Liver (tissue), 9 donors: Measurements from ENCODE around the gene LRP1-AS. TPM values are rescaled to one million over a fixed set of nuclear protein-coding genes. Genes with fewer than 3 reads are reported as not detected.

Source experiments
- DNase-seq: peaks from one replicate; pipeline ENCODE4 v3.0.0-alpha.2; 2017; ENCODE audit warnings: low spot score
- H3K27ac ChIP-seq, 2 donors: one replicate each; pipeline ENCODE4 v1.7.0; 2013; ENCODE audit warnings: inconsistent platforms in 2 of 2, low read length in 2 of 2, control low read depth in 1 of 2, low read depth in 1 of 2, mild to moderate bottlenecking in 1 of 2
- H3K27me3 ChIP-seq, 4 donors: one replicate each; pipeline versions ENCODE4 v1.6.1 to v1.7.0; 2013; ENCODE audit warnings: low read length in 3 of 4, inconsistent platforms in 1 of 4, mild to moderate bottlenecking in 1 of 4, moderate library complexity in 1 of 4; ENCODE audit not compliant: control insufficient read depth in 4 of 4, insufficient read depth in 4 of 4
- H3K36me3 ChIP-seq, 4 donors: one replicate each; pipeline versions ENCODE4 v1.6.1 to v1.7.0; 2013; ENCODE audit warnings: low read length in 3 of 4, mild to moderate bottlenecking in 3 of 4, low read depth in 1 of 4, moderate library complexity in 1 of 4; ENCODE audit not compliant: control insufficient read depth in 4 of 4, insufficient read depth in 3 of 4
- H3K4me1 ChIP-seq, 4 donors: one replicate each; pipeline versions ENCODE4 v1.6.1 to v1.7.0; 2013; ENCODE audit warnings: low read length in 3 of 4, mild to moderate bottlenecking in 3 of 4, moderate library complexity in 1 of 4; ENCODE audit not compliant: control insufficient read depth in 4 of 4, insufficient read depth in 4 of 4
- H3K4me3 ChIP-seq, 3 donors: one replicate each; pipeline versions ENCODE4 v1.6.1 to v1.7.0; 2013; ENCODE audit warnings: low read length in 3 of 3, control low read depth in 1 of 3, low read depth in 1 of 3, mild to moderate bottlenecking in 1 of 3
- H3K9ac ChIP-seq, 2 donors: one replicate each; pipeline ENCODE4 v1.7.0; 2013; ENCODE audit warnings: low read length in 2 of 2, mild to moderate bottlenecking in 2 of 2, moderate library complexity in 2 of 2, control low read depth in 1 of 2, low read depth in 1 of 2
- H3K9me3 ChIP-seq, 4 donors: one replicate each; pipeline versions ENCODE4 v1.6.1 to v1.7.0; 2013; ENCODE audit warnings: low read length in 3 of 4; ENCODE audit not compliant: control insufficient read depth in 4 of 4
- ATF3 ChIP-seq: IDR thresholded peaks from 2 replicates; pipeline ENCODE4 v1.6.1; 2016; ENCODE audit warnings: antibody characterized with exemption
- CTCF ChIP-seq: fragments of 150-350 bp; IDR thresholded peaks from 2 replicates; pipeline ENCODE4 v1.5.1; 2017; ENCODE audit warnings: improper control_type of control experiment, low read depth, low read length; ENCODE audit not compliant: missing input control
- EGR1 ChIP-seq, 2 donors: IDR thresholded peaks; 2 replicates each; pipeline ENCODE4 v1.6.1; 2016 to 2018; ENCODE audit warnings: antibody characterized with exemption in 2 of 2, low read depth in 2 of 2
- FOXA1 ChIP-seq: IDR thresholded peaks from 2 replicates; pipeline ENCODE4 v1.6.1; 2016; ENCODE audit warnings: antibody characterized with exemption
- FOXA2 ChIP-seq: IDR thresholded peaks from 2 replicates; pipeline ENCODE4 v1.6.1; 2016; ENCODE audit warnings: antibody characterized with exemption
- GABPA ChIP-seq, 2 donors: IDR thresholded peaks in 1 of 2; conservative IDR thresholded peaks in 1 of 2; 2 replicates each; pipeline ENCODE4 v1.6.1; 2016; ENCODE audit warnings: antibody characterized with exemption in 2 of 2, mild to moderate bottlenecking in 1 of 2, moderate library complexity in 1 of 2
- HNF4A ChIP-seq, 2 donors: conservative IDR thresholded peaks; 2 replicates each; pipeline ENCODE4 v1.6.1; 2016; ENCODE audit warnings: antibody characterized with exemption in 2 of 2, mild to moderate bottlenecking in 2 of 2
- HNF4G ChIP-seq: IDR thresholded peaks from 2 replicates; pipeline ENCODE4 v1.6.1; 2016; ENCODE audit warnings: antibody characterized with exemption
- JUND ChIP-seq, 2 donors: IDR thresholded peaks; 2 replicates each; pipeline ENCODE4 v1.6.1; 2016; ENCODE audit warnings: antibody characterized with exemption in 2 of 2
- MAX ChIP-seq: IDR thresholded peaks from 2 replicates; pipeline ENCODE4 v1.6.1; 2016; ENCODE audit warnings: antibody characterized with exemption
- NR2F2 ChIP-seq: IDR thresholded peaks from 2 replicates; pipeline ENCODE4 v1.6.1; 2016; ENCODE audit warnings: antibody characterized with exemption
- RAD21 ChIP-seq, 2 donors: IDR thresholded peaks; 2 replicates each; pipeline ENCODE4 v1.6.1; 2016; ENCODE audit warnings: antibody characterized with exemption in 2 of 2, mild to moderate bottlenecking in 2 of 2
- REST ChIP-seq: IDR thresholded peaks from 2 replicates; pipeline ENCODE4 v1.6.1; 2016; ENCODE audit warnings: antibody characterized with exemption, mild to moderate bottlenecking
- RXRA ChIP-seq, 2 donors: IDR thresholded peaks; 2 replicates each; pipeline ENCODE4 v1.6.1; 2017 to 2018; ENCODE audit warnings: antibody characterized with exemption in 2 of 2, mild to moderate bottlenecking in 1 of 2
- SP1 ChIP-seq: IDR thresholded peaks from 2 replicates; pipeline ENCODE4 v1.6.1; 2018; ENCODE audit warnings: antibody characterized with exemption, mild to moderate bottlenecking
- TAF1 ChIP-seq: conservative IDR thresholded peaks from 2 replicates; pipeline ENCODE4 v1.6.1; 2016; ENCODE audit warnings: antibody characterized with exemption, mild to moderate bottlenecking
- YY1 ChIP-seq: IDR thresholded peaks from 2 replicates; pipeline ENCODE4 v1.6.1; 2016; ENCODE audit warnings: antibody characterized with exemption, mild to moderate bottlenecking
- ZBTB33 ChIP-seq: IDR thresholded peaks from 2 replicates; pipeline ENCODE4 v1.6.1; 2016; ENCODE audit warnings: antibody characterized with exemption
- WGBS: extraction: QIAGEN DNeasy Blood & Tissue Kit; methylation state at CpG from one replicate; pipeline ENCODE4 v1.1.7; 2013; 5-methylcytosine and 5-hydroxymethylcytosine counted together
- polyA plus RNA-seq, 2 donors: library from polyadenylated mRNA; stranded (reverse) in 1 of 2; unstranded in 1 of 2; fragments of 200-250 nt in 1 of 2; fragments of >200 nt in 1 of 2; fragmentation: Nextera tagmentation in 1 of 2; extraction: Ambion mirVana in 1 of 2; gene quantifications; one replicate each; pipeline versions ENCODE4 v1.2.1 to v1.2.3, GENCODE V29; 2013 to 2015
- total RNA-seq, 2 donors: library from RNA; depleted of rRNA; stranded (reverse); fragments of >200 nt; gene quantifications; one replicate each; pipeline ENCODE4 v1.2.3, GENCODE V29; 2014
- donor health status: healthy.
- donor health status: healthy.
- donor health status: healthy.
- donor health status: healthy.
- donor health status: healthy.

LRP1-AS gene
- total and polyA plus RNA-seq, 4 donors: not detected

GRCh38 chr12:57156701-57157403, 9.4 kb upstream of the LRP1-AS start:
- no peak overlapping the region for H3K9ac ChIP-seq
- H3K4me3 ChIP-seq: no peak overlapping the region
- TF ChIP-seq CTCF (no peak), JUND (IDR thresholded peaks at IDR 0.05) (no peak), EGR1 (IDR thresholded peaks at IDR 0.05; ENCODE audit: low read depth in 2 of 2) (no peak), ZBTB33 (no peak), TAF1 (no peak), FOXA1 (no peak), HNF4G (no peak), MAX (no peak), ATF3 (no peak), FOXA2 (no peak), HNF4A (conservative IDR thresholded peaks at IDR 0.05) (no peak), GABPA (IDR thresholded peaks at IDR 0.05 in 1 of 2, conservative IDR thresholded peaks at IDR 0.05 in 1 of 2) (no peak), RAD21 (IDR thresholded peaks at IDR 0.05) (no peak), REST (no peak), SP1 (no peak), YY1 (no peak), NR2F2 (no peak), RXRA (IDR thresholded peaks at IDR 0.05) (no peak)
- H3K36me3 ChIP-seq: peaks cover 33 to 73% (median 61%) of the 10 kb centered on the region in 4 donors
- no peaks in the 10 kb centered on the region for H3K9me3 ChIP-seq
- peaks cover 13 to 42% (median 26%) of the 10 kb centered on the region in 4 donors for H3K4me1 ChIP-seq
- H3K27me3 ChIP-seq: no peaks in the 10 kb centered on the region
- no peak for DNase-seq
- H3K27ac ChIP-seq: peak overlapping the region in 1 of 2 donors; percentile 5
- WGBS: 65% methylated on average over 16 of the region's 16 CpGs
